Endothelial cell of umbilical vein (primary cell): ENCODE results near the gene STAU1. TPM values are rescaled to one million over a fixed set of nuclear protein-coding genes. Genes with fewer than 3 reads are reported as not detected.

Experiments
- BruUV-seq: library from RNA; stranded (reverse); fragments of 400-500 nt; replicated peaks from 2 replicates; lab custom pipeline; 2021; lab: Mats Ljungman, UMichigan
- CTCF ChIA-PET: fragments of 300-600, 350-600 bp; sonication (Branson Sonifier 250); formaldehyde crosslinking; loops from one replicate; lab custom pipeline; 2021; ENCODE audit warnings: antibody characterized with exemption, inconsistent platforms; lab: Charles Lee
- POLR2A ChIA-PET: fragments of 300-600, 350-600 bp; sonication (Branson Sonifier 250); formaldehyde crosslinking; loops from one replicate; lab custom pipeline; 2021; ENCODE audit warnings: antibody characterized with exemption, inconsistent platforms; lab: Charles Lee
- DNase-seq: peaks from one replicate; pipeline ENCODE4 v3.0.0-alpha.2; 2011; ENCODE audit warnings: low read depth, low spot score
- FAIRE-seq: peaks from 2 replicates; lab custom pipeline; 2011; peaks lifted over from hg19 to GRCh38; lab: Jason Lieb, UNC
- H2AFZ ChIP-seq: 2 replicates; pipeline ENCODE4 v1.6.0; 2012; ENCODE audit warnings: low read depth, low read length, control low read depth, inconsistent platforms
- H3K27ac ChIP-seq: 2 replicates; pipeline ENCODE4 v1.5.1; 2011; ENCODE audit warnings: low read depth, mild to moderate bottlenecking, control low read depth, low read length, moderate library complexity; ENCODE audit not compliant: insufficient read depth
- H3K27me3 ChIP-seq, 2 experiments: 2 replicates each; pipeline versions ENCODE4 v1.6.0 to v1.6.1; 2011; ENCODE audit warnings: low read length in 2 of 2, mixed read lengths in 1 of 2; ENCODE audit not compliant: control insufficient read depth in 2 of 2, insufficient read depth in 2 of 2
- H3K36me3 ChIP-seq, 2 experiments: 2 replicates in 1 of 2; 3 replicates in 1 of 2; pipeline ENCODE4 v1.5.1; 2011; ENCODE audit warnings: low read length in 2 of 2, mild to moderate bottlenecking in 1 of 2, moderate library complexity in 1 of 2; ENCODE audit not compliant: control insufficient read depth in 2 of 2, insufficient read depth in 2 of 2; ENCODE audit errors: extremely low read depth in 1 of 2
- H3K4me1 ChIP-seq: 3 replicates; pipeline ENCODE4 v1.5.1; 2011; ENCODE audit warnings: mild to moderate bottlenecking, low read length; ENCODE audit not compliant: control insufficient read depth, insufficient read depth; ENCODE audit errors: extremely low read depth
- H3K4me2 ChIP-seq: 2 replicates; pipeline ENCODE4 v1.6.1; 2011; ENCODE audit warnings: low read length, control low read depth, mixed read lengths; ENCODE audit not compliant: insufficient read depth
- H3K4me3 ChIP-seq, 3 experiments: fragments of 200-600 bp in 1 of 3; sonication (generic), shearing (Covaris generic) in 1 of 3; replicated peaks in 1 of 3; 2 replicates each; pipeline ENCODE4 v1.5.1; 2011 to 2016; ENCODE audit warnings: control low read depth in 3 of 3, low read length in 3 of 3, mild to moderate bottlenecking in 2 of 3, inconsistent platforms in 1 of 3, low read depth in 1 of 3, moderate library complexity in 1 of 3; ENCODE audit not compliant: insufficient read depth in 1 of 3
- H3K79me2 ChIP-seq: 2 replicates; pipeline ENCODE4 v1.6.0; 2012; ENCODE audit warnings: low read length, inconsistent platforms; ENCODE audit not compliant: control insufficient read depth, insufficient read depth
- H3K9ac ChIP-seq: replicated peaks from 2 replicates; pipeline ENCODE3; 2011; ENCODE audit warnings: low read length, control low read depth; ENCODE audit not compliant: insufficient read depth; ENCODE audit errors: extremely low read depth
- H3K9me1 ChIP-seq: replicated peaks from 3 replicates; pipeline ENCODE4 v1.6.0; 2011; ENCODE audit warnings: mild to moderate bottlenecking, low read length; ENCODE audit not compliant: control insufficient read depth, insufficient read depth; ENCODE audit errors: extremely low read depth
- H3K9me3 ChIP-seq: replicated peaks from 2 replicates; pipeline ENCODE4 v1.5.1; 2012; ENCODE audit warnings: low read length, inconsistent platforms; ENCODE audit not compliant: control insufficient read depth, insufficient read depth
- H4K20me1 ChIP-seq: replicated peaks from 2 replicates; pipeline ENCODE3; 2011; ENCODE audit warnings: mild to moderate bottlenecking, low read length; ENCODE audit not compliant: control insufficient read depth, insufficient read depth; ENCODE audit errors: extremely low read depth
- EZH2 ChIP-seq: IDR thresholded peaks from 2 replicates; pipeline ENCODE4 v1.6.1; 2012; ENCODE audit warnings: borderline replicate concordance, low read depth, mild to moderate bottlenecking, moderate library complexity, low read length, inconsistent platforms; ENCODE audit not compliant: severe bottlenecking
- FOS ChIP-seq: IDR thresholded peaks from 2 replicates; pipeline ENCODE4 v1.6.1; 2011; ENCODE audit warnings: mild to moderate bottlenecking, low read length, moderate library complexity, borderline replicate concordance; ENCODE audit not compliant: insufficient read depth
- GATA2 ChIP-seq: IDR thresholded peaks from 2 replicates; pipeline ENCODE4 v1.7.0; 2011; ENCODE audit warnings: low read depth, mild to moderate bottlenecking, moderate library complexity, mixed read lengths, low read length; ENCODE audit not compliant: insufficient read length, insufficient read depth
- JUN ChIP-seq: IDR thresholded peaks from 2 replicates; pipeline ENCODE4 v1.6.1; 2011; ENCODE audit warnings: borderline replicate concordance, low read depth; ENCODE audit not compliant: insufficient read length, insufficient read depth
- MAX ChIP-seq: IDR thresholded peaks from 2 replicates; pipeline ENCODE4 v1.6.1; 2011; ENCODE audit not compliant: insufficient read depth, insufficient read length
- MYC ChIP-seq: IDR thresholded peaks from one replicate; pipeline ENCODE4 v1.6.1; 2011; ENCODE audit warnings: mild to moderate bottlenecking, low read depth, low read length
- POLR2A ChIP-seq: IDR thresholded peaks from 2 replicates; pipeline ENCODE4 v1.6.1; 2012; ENCODE audit warnings: low read depth, mild to moderate bottlenecking, control low read depth, low read length
- POLR2AphosphoS5 ChIP-seq: IDR thresholded peaks from 2 replicates; pipeline ENCODE4 v1.6.1; 2012; ENCODE audit warnings: low read depth, mild to moderate bottlenecking, control low read depth, low read length, moderate library complexity; ENCODE audit not compliant: insufficient read depth
- dilution Hi-C: fragments of 300-500 bp; cut with MboI; formaldehyde crosslinking; loops from one replicate; pipeline ENCODE4 v1.15.0; 2019; ENCODE audit warnings: low sequenced_read_pairs; ENCODE audit not compliant: extremely low pct_ligation_motif_present
- intact Hi-C: fragments of 100-400 bp; cut with micrococcal nuclease; formaldehyde crosslinking; loops from one replicate; pipeline ENCODE4 v1.10.0; 2022
- polyA plus RNA-seq, 4 experiments: library from polyadenylated mRNA; depleted of rRNA in 3 of 4; stranded (reverse) in 3 of 4; unstranded in 1 of 4; fragments of >200 nt; gene quantifications; 2 replicates each; pipeline versions ENCODE4 v1.2.1 to v1.2.3, GENCODE V29; 2011 to 2012; ENCODE audit warnings: missing spikeins in 1 of 4
- total RNA-seq: library from RNA; stranded (reverse); gene quantifications from 2 replicates; pipeline ENCODE4 v1.2.3, GENCODE V29; 2021

The STAU1 gene
- total and polyA plus RNA-seq, 2 donors (not counting 3 experiments of a cell fraction or from before 2014, with no cell fraction given): 53.1 to 98.1 TPM

GRCh38 chr20:49166534-49167449 lies 21.3 kb downstream of the STAU1 start:
- Histone ChIP-seq H3K27ac (no peak overlapping the region), H3K27me3 (no peaks in the 10 kb centered on the region), H2AFZ (no peak overlapping the region), H3K4me3 (no peak overlapping the region), H4K20me1 (peaks cover 3% of the 10 kb centered on the region), H3K36me3 (peaks cover 3 to 5% of the 10 kb centered on the region in 2 experiments), H3K9ac (no peak overlapping the region), H3K9me3 (no peaks in the 10 kb centered on the region), H3K79me2 (peaks cover 68% of the 10 kb centered on the region), H3K9me1 (no peaks in the 10 kb centered on the region), H3K4me2 (no peak overlapping the region), H3K4me1 (peaks cover 2% of the 10 kb centered on the region)
- intact Hi-C loops: no loop called here
- dilution Hi-C loops: no loop called here
- ChIA-PET CTCF (interaction anchor here (1.0 to 2.7 kb wide), 7 partner anchors 13 to 51 kb away, joined by 3 to 11 read pairs (median 3); no protein-coding TSS in a partner anchor), POLR2A (interaction anchor here (0.9 kb wide), 1 partner anchor 16 kb away, joined by 3 read pairs; no protein-coding TSS in a partner anchor)
- FAIRE-seq (no peak), DNase-seq (no peak)
- no peak for TF ChIP-seq FOS
- TF ChIP-seq JUN: no peak
- no peak for TF ChIP-seq MYC
- TF ChIP-seq EZH2: no peak
- TF ChIP-seq POLR2AphosphoS5: no peak
- TF ChIP-seq GATA2: no peak
- no peak for TF ChIP-seq POLR2A
- TF ChIP-seq MAX: no peak
- no TSS peak for BruUV-seq
